Activated naive CD8-positive, alpha-beta T cell treated with anti-CD3 and anti-CD28 coated beads, Interleukin-2, amount 50 U/mL, for 16 hours (primary cell): ENCODE results near the gene NELL1.
"Not testable (repeated sequence)": the region's sequence is repeated elsewhere in the genome, so short reads cannot be mapped to it uniquely, and the experiment has no call there.

Experiments
- DNase-seq: peaks from one replicate; pipeline ENCODE4 v3.0.0-alpha.2; 2020; ENCODE audit warnings: low read depth, low spot score

Gene NELL1

DNA sequence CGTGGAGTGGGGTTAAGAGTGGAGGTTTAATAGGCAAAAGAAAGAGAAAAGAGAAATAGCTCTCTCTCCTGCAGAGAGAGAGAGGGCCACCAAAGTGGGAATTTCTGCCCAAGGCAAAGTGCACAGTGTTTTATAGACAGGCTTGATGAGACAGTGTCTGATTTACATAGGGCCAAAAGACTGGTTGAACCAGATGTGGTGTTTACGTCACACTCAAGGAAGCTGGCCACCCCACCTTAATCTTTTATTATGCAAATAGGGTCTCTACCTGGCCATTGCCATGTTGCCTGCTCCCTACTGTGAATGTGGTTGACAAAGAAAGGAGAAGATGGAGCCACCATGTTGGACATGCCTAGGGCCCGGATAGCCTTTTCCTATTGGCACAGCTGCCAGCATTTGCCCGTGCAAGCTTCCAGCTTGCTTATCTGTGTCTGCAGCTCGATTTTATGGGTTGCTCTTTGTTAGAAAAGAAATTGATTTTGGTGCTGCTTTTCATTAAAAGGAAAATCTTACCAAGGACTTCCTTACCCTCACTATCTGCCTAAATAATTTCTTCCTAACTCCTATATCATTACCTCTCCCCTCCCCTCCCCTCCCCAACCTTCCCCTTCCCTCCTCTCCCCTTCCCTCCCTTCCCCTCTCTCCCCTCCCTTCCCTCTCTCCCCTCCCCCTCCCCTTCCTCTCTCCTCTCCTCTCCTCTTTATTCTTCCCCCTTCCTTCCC, 436.0 kb downstream of the NELL1 start:
- no peak for DNase-seq

DNA sequence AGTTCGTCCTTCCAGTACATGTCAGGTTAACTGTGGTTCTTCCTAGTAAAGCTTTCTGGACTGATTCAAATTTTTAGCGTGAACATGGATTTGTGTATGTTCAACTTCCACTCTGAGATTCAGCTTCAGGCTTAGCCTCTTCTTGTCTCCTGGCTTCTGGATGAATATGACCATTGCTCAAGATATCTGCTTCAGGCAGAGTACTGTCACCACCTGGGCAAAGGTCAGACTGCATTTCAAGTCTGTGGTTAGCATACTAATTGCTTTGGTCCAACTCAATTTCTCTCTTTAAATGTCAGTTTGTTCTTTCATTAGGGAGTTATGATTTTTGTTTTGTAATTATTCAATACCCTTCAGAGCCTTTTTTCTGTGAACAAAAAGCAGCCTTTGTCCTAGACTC, 440.0 kb downstream of the NELL1 start:
- DNase-seq, result no peak

DNA sequence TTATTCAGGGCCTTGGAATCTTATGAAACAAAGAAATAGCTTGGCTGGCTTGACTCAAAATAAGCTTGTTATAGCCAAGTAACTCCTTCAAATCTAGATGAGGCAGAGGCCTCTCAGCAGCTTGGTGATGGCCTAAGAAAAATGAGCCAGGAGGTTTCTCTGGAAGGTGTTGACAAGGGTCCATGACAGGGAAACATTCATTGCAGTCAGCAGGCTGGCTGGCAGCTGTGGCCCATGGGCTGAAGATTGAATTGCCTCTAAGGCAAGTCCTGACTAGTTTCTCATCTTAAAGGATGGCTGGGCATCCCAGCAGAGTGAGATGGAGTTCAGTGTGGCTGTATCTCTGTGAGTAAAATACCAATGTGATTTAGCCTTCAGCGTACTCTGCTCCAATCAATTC, 441.0 kb downstream of the NELL1 start:
- DNase-seq, result no peak

DNA sequence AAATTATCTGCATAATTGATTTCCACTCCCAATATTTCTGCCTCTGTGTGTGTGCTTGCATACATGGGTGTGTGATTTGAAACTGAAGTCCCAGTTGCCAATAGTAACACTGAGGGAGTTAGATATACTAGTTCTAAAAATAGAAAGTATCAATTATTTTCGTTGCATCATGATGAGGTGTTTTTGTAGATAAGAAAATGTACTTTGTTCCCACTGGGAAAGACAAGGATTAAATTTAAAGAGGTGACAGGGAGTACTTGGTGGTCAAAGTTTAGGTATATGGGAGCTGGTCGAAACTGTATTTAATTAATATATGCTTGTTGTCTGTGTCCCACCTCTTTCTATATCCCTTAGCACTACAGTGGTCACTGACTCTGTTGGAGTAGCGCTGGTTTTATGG, 444.5 kb downstream of the NELL1 start:
- DNase-seq, result no peak

DNA sequence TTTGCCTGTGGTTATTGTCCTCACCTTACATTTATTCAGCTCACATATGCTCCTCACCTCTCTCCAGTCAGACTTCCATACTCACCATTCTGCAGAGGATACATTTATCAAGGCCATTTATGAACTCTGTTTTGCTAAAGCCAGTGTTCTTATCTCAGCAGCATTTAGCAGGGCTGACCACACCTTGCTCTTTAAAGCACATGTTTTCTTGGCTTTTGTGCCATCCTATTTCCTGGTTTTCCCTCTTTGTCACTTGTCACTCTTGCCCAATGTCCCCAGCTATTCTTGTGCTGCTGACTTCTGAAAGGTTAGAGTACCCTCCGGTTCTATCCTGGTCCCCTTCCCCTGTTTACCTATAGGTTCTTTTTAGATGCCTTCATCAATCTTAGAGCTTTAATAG, 446.6 kb downstream of the NELL1 start:
- no peak for DNase-seq

DNA sequence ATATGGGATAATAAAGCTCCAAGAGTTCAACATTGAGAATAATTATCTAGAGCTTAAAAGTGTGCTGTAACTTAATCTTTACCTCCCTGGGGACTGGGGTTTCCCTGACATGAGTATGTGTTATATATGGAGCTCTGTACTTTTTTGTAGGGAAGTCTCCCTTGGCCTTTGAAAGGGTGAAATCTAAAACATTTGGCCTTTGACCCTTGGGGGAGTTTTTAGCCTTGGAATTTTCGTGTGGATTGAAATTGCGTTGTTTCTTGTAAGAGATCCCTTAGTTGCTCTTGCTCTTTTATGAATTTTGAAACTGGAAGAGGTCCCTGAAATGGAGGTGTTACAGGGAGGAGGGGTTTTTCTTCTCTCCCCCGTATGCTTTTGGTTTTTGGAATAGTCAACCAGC, 450.0 kb downstream of the NELL1 start:
- DNase-seq, result no peak

DNA sequence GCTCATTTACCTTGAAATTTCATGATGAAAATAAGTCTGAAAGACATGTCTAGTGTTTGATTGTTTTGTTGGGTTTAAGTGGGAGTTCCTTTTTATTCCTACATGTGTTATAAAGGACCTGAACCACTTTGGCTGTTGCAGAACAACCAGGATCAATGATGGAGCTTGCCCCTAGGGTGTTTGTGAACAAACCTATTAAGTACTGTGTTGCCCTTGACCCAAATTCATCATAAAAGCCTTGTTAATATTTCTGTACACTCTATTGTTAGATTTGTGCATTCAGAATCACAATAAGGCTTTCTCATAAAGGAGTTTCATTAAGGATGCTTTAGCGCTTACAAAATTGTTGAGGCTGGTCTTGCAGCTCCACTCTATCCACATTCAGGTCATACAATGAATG, 452.6 kb downstream of the NELL1 start:
- DNase-seq, result no peak

DNA sequence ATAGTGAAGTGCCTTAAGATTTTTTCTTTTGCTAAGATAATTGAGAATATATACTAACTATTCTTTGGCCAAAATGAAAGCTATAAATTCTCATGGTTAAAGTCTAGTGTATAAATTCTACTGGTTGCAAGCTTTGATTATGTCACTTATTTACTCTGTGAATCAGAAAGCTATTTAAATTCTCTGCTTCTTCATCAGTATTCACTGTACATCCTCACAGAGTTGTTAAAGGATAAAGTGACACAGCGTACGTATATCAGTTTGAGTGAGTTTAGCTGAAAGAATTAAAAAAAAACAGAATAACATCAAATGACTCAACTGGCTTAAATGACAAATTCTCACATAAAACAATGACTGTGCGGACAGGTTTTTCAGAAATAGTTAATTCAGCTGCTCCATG, 453.1 kb downstream of the NELL1 start:
- DNase-seq, result no peak

DNA sequence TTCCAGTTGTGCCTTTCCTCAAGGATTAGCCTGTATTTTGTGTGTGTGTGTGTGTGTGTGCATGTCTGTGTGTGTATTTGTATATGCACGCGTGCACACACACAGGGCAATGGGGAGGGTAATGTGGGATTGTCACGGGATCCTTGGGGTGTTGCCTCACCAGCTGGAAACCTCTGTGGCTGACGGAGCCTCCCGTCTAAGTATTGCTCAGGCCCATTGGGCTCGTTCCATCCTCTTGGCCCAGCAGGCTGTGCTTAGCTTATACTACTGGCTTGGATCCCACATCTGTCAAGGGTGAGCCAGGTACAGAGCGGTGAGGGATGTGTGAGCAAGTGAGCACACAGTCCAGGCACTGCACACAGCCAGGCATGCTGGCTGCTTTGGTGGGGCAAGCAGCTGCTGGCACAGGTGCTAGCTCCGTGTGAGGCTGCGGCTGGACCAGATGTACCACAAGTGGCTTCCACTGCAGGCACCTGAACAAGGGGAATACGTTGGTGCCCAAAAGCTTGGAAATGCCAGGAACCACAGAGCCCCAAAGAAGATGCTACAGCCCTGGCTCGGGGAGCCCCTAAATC, 462.8 kb downstream of the NELL1 start:
- DNase-seq, result no peak

DNA sequence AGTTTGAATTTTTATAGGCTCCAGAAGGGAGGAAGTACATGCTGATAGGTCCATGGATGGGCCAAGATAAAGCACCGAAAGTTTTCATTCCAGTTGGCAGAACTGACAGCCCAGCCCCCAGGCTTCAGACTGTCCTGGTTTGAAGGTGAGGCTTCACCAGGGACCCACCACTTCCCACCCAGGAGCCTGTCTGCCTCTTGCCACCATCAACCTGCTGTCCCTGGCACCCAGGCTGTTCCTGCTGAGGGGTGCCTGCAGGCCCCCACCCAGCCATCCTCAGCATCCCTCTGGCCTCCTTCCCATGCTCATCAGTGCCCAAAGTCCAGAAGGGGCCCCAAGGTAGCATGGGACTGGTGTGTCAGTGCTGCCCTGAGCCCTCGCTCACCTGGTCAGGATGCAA, 463.9 kb downstream of the NELL1 start:
- no peak for DNase-seq

DNA sequence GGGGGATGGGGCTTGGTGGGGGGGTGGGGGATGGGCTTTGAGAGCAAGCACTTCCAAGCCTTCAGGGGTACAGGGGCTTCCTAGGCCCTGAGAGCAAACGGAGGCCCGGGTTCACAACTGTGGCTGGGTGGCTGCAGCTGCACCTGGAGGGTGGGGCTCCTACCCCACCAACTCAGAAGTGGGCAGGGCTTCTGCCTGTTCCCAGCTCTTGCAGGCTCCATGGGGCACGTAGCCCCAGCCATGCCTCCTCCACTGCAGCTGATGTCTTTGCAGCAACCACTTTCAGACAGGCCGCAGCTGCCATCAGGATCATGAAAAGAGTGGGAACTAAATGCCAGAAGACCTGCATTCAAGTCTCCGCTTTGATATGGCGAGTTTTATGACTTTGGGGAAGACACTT, 464.3 kb downstream of the NELL1 start:
- DNase-seq, result no peak

DNA sequence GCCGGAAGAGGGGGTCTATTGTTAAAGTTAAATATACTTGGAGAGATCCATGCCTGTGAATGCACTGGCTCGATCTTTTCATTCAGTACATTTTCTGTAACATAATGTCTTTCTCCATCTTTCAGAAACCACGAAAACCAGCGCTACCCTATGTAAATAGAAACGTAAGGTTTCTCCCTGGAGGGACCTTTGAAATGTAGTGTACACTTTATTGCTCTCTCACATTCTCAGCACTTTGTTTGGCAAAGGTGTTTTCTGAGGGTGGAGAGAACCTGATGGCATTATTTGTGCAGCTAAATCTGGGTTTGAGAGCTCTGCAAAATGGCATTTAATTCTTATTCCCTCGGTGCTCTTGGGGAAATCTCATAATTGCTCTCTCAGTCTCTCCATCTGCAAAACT, 468.4 kb downstream of the NELL1 start:
- no peak for DNase-seq

DNA sequence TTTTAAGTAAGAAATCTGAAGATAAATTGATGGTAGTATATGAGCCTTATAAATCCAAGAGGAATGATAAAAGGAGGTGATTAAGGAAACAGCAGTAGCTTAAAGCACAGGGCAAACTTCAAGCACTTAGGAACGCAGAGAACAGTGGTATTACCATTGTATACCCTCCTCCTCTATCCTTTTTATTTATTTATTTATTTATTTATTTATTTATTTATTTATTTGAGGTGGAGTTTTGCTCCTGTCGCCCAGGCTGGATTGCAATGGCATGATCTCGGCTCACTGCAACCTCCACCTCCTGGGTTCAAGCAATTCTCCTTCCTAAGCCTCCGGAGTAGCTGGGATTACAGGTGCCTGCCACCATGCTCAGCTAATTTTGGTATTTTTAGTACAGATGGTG, 472.2 kb downstream of the NELL1 start:
- DNase-seq, result not testable (repeated sequence)

DNA sequence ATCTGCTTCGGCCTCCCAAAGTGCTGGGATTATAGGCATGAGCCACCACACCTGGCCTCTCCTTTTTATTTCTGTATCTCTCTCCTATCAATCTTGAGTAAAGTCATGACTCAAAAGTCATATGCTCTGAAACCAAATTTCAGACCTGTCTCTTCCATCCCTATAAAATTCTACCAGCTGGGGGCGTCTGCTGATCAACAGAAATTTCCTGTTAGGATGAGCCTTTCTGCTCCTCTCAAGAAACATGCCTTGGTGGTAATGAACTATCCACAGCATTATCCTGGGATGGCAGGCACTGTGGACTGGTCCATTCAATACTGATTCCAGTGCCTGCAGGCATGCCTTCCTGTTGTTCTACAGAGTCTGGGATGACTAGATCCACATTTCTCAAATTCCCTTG, 472.6 kb downstream of the NELL1 start:
- DNase-seq, result no peak

DNA sequence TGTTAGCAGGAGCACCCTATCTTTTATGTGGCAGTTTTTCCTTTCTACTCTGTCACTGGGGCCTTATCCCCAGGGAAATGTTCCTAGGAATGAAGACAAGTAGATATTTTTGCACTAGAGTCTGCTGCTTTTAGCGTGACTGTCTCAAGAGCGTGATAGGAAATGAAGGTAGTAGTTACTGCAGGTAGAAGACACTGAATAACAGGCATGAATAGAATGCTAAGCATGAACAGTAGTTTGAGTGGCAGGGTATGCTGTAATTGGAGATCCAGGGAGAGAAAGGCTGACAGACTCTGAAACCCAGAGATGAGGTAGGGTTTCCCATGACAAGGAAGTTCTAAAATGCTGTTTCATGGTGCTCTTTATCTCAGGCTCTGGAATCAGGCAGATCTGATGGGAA, 475.1 kb downstream of the NELL1 start:
- no peak for DNase-seq

DNA sequence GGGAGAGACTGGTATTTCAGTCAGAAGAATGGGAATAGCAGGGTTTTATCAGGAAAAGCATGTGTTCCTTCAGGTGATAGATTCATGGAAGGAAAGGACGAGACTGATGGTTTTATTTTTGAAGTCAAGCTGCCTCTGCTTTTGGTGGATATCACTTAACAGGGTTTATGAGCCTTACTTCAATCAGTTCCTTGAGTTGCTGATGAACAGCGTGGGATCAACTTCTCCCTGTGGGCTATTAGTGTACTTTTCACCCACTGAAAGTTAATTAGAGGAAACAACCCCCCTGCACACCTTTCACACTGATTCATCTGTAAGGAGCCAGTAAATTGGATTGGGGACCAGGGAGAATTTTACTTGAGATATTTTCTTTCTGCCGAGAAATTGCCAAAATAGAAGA, 479.0 kb downstream of the NELL1 start:
- DNase-seq, result no peak

DNA sequence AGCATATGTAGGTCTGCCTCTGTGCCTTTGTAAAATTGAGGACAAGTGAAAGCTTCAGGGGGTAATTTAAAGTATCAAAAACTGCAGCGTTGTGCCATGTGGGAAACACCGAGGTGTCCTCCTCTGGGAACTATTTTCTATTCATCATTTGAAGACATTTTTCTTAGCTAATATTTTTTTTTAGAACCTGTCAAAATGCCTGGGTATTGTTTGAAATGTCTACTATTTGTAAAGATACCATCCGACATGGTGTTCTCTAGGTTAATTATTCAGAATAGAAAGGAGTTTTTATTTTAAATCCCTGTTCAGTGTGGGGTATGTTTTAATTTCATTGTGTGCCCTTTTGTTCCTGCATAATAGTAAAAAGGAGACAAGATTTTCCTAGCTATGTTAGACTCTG, 490.8 kb downstream of the NELL1 start:
- no peak for DNase-seq

DNA sequence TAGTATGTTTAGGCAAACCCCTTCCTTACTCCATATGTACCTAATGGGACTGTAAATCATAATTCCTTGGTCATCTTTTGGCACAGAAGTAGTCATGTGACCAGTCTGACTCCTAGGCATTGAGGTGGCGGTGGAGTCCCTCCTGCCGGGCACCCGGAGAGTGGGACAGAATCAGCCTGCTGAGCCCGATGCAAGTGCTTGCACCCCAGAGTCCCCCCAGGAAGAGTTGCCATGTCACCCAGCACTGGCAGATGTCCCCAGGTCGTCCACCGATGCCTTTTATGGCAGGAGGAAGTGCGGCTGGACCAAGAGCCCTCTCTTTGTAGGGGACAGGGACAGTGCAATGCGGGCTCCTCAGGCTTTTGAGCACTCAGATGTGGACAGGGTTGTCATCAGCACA, 500.3 kb downstream of the NELL1 start:
- no peak for DNase-seq

DNA sequence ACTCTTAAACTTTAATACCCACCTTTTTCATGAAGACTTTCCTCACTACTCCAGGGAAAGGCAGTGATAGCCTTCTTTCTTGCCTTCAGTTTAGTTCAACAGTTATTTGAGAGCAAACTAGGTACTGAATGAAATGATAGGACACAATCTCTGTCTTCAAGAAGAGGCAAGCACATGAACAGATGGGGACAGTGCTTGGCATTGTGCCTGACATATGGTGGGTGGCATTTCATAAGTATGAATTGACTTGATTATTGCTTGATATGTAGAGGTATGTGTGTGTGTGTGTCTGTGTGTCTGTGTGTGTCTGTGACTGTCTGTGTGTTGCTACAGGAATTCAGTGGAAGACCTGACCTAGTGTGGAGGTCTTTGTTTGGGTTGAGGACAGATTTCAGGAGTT, 504.1 kb downstream of the NELL1 start:
- DNase-seq, result no peak

DNA sequence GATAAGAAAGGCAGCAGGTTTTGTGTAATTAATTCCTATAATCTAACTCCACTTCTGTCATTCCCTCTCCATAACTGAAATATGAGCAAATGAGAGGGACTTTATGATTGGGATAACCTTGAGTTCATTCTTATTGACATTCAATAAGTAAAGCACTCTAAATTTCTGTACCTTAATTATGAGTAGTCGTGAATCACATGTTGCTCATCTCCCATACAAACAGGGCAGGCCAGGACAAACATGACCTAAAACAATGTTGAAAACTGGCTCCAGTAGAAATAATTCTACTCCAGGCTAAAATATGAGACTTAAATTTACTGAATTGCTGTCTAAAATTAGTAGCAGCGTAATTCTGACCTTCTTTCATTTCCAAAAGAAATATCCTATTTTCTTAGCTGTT, 505.4 kb downstream of the NELL1 start:
- no peak for DNase-seq

DNA sequence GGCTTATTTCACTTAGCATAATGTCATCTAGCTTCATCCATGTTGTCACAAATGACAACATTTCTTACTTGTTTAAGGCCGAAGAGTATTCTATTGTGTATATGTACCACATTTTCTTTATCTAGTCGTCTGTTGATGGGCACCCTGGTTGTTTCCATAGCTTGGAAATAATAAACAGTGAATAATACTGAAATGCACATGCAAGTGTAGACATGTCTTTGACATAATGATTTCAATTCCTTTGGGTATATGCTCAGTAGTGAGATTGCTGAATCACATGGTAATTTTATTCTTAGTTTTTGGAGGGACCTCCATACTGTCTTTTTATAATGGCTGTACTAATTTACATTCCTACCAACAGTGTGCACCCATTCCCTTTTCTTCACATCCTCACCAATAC, 508.0 kb downstream of the NELL1 start:
- no peak for DNase-seq

DNA sequence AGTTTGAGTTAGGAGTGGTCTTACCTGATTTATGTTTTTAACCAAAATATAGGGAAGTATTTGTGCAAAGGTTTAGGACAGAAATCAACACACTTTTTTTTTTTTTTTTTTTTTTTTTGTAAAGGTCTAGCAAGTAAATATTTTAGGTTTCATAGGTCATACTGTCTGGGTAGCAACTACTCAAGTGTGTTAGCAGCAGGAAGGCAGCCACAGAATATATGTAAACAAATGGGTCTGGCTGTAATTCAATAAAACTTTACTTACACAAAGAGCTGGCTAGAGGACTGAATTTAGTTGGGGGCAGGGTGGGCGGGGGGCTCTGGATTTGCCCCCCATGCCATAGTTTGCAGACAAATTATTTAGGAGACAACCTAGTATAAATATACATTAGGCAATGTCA, 510.4 kb downstream of the NELL1 start:
- DNase-seq, result no peak

DNA sequence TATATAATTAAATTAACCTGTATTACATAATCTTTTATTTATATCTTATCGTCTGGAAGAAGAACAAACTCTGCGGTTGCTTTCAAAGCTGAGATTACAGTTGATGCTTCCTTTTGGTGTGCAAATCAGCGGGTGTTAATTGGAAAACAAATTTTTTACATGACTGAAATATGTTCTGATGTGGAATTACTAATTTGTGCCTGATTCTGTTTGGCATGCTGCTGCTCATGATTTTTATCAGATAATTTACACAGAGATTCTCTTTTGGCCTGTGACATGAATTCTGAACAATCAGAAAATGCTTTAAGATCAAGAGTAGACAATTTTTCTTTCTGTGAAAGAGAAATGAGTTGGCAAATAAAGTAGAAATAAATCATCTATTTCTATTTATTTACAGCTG, 510.8 kb downstream of the NELL1 start:
- DNase-seq, result no peak

DNA sequence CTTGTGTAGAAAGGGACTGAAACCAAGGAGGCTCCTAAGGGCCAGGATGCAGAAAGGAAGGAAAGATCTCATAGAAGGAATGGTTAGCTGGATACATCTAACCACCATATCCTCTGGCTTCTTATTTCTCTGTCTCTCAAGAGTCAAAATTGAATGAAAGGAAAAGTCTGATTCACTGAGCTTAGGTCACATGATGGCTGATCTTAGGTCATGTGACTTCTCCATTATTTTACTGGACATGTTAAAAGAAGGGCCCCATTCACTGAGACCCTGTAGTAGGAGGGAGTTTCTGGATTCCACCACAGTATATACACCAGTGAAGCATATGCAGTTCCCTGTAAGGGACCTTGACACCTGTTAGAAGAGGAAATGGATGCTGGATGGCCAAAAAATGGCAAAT, 516.6 kb downstream of the NELL1 start:
- no peak for DNase-seq
